ENCODE results near the gene CLCN7.
"Not testable (repeated sequence)": the region's sequence is repeated elsewhere in the genome, so short reads cannot be mapped to it uniquely, and the experiment has no call there.

Gene CLCN7

GRCh38 chr16:1444730-1445517, 29.9 kb downstream of the CLCN7 start:
- TF ChIP-seq CTCF (conservative IDR thresholded peaks at IDR 0.05; ENCODE audit: low read depth, low read length) = no peak
- H3K4me3 ChIP-seq (ENCODE audit: low read length) = no peak overlapping the region
- no peak for DNase-seq (ENCODE audit: low read depth)

- no peak for TF ChIP-seq CTCF (conservative IDR thresholded peaks at IDR 0.05; ENCODE audit: low read depth, low read length)
- no peak for DNase-seq (ENCODE audit: low read depth)
- H3K4me3 ChIP-seq (ENCODE audit: low read length) = no peak within 1 kb of the TSS
Observed at GRCh38 chr16:1443980-1444729, 30.7 kb downstream of the CLCN7 start, which contains the start of gene CCDC154. Gene CCDC154, minus strand, starts transcription at chr16:1444556. Its CDS starts 234 bp downstream, at chr16:1444322.

GRCh38 chr16:1443403-1443973, 31.3 kb downstream of the CLCN7 start:
- DNase-seq (ENCODE audit: low read depth) = no peak
- no peak for TF ChIP-seq CTCF (conservative IDR thresholded peaks at IDR 0.05; ENCODE audit: low read depth, low read length)
- H3K4me3 ChIP-seq (ENCODE audit: low read length) = no peak overlapping the region

GRCh38 chr16:1442697-1443096, 32.1 kb downstream of the CLCN7 start:
- no peak overlapping the region for H3K4me3 ChIP-seq (ENCODE audit: low read length)
- DNase-seq (ENCODE audit: low read depth) = no peak
- no peak for TF ChIP-seq CTCF (conservative IDR thresholded peaks at IDR 0.05; ENCODE audit: low read depth, low read length)

GRCh38 chr16:1441391-1441829, 33.4 kb downstream of the CLCN7 start:
- no peak overlapping the region for H3K4me3 ChIP-seq (ENCODE audit: low read length)
- TF ChIP-seq CTCF (conservative IDR thresholded peaks at IDR 0.05; ENCODE audit: low read depth, low read length) = no peak
- no peak for DNase-seq (ENCODE audit: low read depth)

- DNase-seq (ENCODE audit: low read depth) = not testable (repeated sequence)
Observed at GRCh38 chr16:1439699-1440074, 35.1 kb downstream of the CLCN7 start.

GRCh38 chr16:1439058-1439698, 35.6 kb downstream of the CLCN7 start:
- DNase-seq (ENCODE audit: low read depth) = no peak
- no peak overlapping the region for H3K4me3 ChIP-seq (ENCODE audit: low read length)
- TF ChIP-seq CTCF (conservative IDR thresholded peaks at IDR 0.05; ENCODE audit: low read depth, low read length) = no peak

More at GRCh38 chr16:1439699-1440074, 35.1 kb downstream of the CLCN7 start:
- H3K4me3 ChIP-seq (ENCODE audit: low read length) = not testable (repeated sequence)
